NCI-H1930 (cell line): Measurements from ENCODE around the gene MYRFL.
"Not testable (repeated sequence)": the region's sequence is repeated elsewhere in the genome, so short reads cannot be mapped to it uniquely, and the experiment has no call there.

ENCODE experiments used
- DNase-seq, 2 experiments: peaks; one replicate each; lab custom pipeline; 2025; lab: John Stamatoyannopoulos, UW

The MYRFL gene

DNA sequence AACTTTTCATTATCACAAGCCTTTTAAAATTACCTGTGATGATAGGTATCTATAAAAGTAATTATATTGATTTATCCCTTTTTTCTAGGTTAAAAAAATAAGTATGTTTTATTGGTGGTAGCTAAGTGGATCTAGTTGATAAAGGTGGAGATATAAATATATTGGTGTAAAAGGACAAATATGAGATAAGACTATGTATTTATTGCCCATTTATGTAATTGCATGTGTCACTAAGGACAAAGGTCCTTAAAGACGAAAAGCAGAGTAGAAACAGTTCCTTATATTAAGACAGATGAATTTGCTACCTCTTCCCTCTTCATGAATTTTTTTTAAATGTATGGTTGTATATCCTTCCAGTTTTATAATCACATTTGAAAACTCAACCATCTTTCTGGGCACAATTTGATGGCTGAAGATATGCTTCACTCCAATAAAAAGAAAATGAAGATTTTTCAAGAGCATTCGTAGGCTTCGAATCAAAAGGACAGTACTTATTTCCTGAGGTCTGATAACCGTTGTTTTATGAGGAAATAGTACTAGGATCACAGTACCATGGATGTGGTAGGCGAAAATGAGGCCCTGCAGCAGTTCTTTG, at the start of gene MYRFL:
MYRFL (plus strand) TSS at position 262 of the 595 bp plus-strand sequence; CDS start at position 553, 291 bp downstream.
- no peak for DNase-seq

DNA sequence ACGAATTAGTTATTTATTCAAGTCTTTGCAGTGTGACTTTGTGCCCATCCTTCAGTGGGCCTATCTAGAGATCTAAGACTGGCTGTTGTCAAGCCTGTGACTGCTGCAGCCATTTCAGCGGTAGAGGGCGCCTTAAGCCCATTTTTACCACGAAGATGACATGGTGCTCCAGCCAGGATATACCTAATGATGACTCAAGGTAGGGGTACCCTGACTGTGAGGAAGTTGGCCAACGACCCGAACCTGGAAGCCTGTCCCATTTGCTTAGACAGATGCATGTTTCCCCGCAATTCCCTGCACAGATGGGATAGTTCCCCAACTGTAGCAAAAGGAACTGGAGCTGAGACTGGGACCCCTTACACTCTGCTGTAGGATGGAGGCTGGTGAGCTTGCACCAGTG, 45.1 kb upstream of the MYRFL start:
- DNase-seq, result no peak

DNA sequence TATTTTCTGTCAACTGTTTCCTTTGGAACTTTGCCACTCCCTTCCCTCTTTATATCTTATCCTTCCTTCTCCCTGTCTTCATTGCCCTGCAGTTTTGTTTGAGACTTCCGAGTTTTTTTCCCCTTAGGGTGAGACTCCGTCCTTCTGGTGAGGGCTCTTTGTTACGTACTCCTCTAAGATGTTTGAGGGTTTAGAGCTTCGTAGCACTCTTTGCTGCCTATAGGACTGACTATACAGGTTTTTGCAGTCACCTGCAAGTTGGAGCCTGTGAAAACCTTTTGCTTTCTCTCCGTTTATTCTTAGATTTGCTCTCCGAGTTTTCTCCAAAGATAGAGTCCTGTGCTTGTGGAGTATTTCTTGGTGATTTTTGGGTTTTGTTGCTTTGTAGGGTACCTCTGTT, 41.7 kb upstream of the MYRFL start:
- no peak for DNase-seq

DNA sequence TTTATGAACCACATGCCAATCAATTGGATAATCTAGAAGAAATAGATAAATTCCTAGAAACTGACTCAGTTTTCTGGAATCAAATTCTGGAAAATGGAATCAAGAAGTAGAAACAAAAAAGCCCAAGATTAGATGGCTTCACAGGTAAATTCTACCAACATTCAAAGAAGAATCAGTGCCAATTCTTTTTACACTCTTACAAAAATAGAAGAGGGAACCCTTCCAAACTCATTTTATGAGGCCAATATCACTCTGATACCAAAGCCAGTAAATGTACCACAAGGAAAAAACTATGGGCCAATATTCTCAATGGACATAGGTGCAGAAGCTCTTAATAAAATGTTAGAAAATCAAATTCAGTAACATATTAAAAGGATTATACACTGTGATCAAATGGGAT, 35.7 kb upstream of the MYRFL start:
- DNase-seq, result no peak

DNA sequence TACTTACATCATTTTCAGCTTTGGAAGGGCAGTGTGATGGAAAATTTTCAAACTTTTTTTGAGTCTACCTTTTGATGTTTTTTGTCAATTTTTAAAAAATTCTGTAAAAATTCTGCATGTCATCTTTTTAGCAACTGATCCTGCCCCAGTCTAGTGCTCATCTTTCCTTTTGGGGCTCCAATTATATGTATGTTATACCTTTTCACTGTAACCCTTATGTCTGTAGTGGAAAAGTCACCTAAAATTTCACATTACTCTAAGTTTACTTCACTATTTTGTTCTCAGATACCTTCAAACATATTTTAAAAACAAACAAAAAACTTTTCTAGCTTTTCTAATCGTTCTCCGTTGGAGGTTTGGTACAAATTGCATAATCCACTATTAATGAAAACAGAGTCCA, 32.5 kb upstream of the MYRFL start:
- DNase-seq, result no peak

DNA sequence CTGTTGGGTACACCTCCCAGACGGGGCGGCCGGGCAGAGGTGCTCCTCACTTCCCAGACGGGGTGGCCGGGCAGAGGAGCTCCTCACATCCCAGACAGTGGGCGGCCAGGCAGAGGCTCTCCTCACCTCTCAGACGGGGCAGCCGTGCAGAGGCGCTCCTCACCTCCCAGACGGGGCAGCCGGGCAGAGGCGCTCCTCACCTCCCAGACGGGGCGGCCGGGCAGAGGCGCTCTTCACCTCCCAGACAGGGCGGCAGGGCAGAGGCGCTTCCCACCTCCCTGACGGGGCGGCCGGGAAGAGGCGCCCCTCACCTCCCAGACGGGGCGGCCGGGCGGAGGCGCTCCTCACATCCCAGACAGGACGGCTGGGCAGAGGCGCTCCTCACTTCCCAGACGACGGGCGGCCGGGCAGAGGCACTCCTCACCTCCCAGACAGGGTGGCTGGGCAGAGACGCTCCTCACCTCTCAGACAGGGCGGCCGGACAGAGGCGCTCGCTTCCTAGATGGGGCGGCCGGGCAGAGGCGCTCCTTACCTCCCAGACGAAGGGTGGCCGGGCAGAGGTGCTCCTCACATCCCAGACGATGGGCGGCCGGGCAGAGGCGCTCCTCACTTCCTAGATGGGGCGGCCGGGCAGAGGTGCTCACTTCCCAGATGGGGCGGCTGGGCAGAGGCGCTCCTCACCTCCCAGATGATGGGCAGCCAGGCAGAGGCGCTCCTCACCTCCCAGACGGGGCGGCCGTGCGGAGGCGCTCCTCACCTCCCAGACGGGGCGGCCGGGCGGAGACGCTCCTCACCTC, 17.7 kb upstream of the MYRFL start:
- not testable (repeated sequence) for DNase-seq

DNA sequence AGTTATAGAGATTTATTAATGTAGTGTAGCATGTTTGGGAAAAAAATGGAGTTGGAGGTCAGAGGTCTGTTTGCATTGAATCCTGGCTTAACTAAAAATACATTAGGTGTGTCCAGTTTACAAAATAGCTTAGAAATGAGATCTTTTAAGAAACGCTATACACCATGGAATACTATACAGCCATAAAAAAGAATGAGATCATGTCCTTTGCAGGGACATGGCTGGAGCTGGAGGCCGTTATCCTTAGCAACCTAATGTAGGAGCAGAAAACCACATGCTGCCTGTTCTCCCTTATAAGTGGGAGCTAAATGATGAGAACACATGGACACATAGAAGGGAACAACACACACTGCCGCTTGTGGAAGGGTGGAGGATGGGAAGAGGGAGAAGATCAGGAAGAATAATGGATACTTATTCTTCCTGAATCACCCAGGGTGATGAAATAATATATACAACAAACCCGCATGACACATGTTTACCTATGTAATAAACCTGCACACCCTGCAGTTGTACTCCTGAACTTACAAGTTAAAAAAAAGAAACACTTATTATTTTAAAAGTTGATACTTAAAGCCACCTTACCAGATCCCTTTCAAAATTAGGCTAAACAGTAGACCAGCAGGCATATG, 14.0 kb upstream of the MYRFL start:
- no peak for DNase-seq

DNA sequence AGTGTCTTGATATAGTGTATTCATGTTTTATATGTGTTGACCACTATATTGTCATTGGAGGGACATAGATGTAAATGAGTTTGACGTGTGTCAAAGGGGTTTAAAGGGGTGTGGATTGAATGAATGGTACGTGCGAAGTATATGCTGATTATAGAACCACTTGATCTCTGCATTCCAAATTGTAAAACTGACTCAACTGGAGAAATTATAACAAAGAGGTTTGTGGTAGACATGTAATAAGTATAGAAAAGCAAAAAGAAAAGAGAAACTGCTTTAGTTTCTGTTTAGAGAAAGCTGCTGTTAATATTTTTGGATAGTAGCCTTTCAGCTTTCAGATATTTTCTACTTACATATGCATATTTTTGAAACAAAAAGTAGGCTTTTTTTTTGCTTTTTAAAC, 8.9 kb upstream of the MYRFL start:
- no peak for DNase-seq

DNA sequence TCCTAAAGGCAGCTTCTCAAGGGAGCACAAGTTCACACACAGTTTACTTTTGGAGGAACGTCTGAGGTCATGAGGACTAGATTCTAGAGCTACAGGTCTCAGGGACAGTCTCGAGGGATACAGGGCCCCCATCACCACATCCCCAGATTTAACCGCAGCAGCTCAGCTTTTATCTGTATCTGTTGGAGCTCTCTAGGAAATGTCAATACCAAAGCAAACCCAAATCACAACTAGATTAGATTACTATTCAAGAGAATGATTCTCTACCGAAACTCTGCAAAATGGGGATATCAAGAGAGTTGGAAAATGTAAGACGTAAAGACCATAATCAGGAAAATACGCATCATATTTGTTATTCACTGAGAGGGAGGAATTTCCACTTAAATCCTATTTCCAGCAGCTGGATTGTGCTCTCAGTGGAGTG, 4.0 kb upstream of the MYRFL start:
- DNase-seq, result no peak

DNA sequence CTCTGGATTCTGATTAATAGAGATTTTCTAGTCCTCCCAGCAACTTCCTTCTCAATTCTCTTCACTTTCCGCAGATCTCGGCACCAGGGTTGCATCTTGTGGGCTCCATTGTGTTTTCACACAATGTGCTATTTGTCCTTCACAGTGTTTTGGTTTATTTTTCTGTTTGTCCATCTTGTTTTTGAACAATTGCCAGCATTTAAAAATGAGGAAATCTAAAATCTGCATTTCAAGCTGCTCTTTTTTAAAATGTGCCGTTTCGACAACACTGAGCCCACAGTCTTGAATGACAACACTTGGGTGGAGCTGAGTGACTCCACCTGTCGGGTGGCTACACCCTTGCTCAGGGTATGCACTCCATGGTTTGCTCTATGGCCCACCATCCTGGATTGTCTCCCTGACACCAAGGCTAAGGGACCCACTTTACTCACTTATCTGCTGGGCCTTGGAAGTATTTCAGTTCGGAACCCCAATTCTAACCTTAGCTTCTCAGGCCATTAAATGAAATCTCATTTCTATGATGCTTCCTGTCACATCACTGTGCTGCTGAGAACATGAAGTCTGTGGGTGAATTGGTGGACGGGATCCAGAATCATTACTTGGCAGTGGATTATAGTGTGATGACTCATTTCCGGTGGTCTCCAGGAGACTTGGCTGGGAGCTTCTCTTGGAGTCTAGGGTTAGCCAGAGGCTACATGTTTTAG, 3.4 kb upstream of the MYRFL start:
- no peak for DNase-seq

DNA sequence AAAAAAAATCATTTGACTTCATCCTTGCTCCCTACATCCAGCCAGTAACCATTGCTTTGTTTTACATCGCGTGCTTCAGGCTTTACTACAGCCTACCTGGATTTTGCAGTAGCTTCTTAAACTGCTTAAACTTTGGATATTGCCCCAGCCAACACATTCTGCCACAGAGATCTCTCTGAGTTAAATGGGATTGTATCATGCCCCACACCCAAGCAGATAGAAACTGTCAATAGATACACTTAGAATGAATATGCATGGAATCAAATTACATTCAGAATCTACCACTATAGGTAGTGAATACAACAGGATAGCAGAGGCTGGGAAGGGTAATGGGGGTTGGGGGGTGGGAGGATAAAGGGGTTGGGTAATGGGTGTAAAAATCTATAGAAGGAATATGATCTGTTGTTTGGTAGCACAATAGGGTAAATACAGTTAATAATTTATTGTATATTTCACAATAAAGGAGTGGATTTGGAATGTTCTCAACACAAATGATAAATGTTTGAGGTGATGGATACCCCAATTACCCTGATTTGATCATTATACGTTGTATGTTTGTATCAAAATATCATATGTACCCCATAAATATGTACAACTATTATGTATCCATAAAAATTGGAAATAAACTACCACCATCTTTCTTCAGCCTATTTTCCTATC, 2.7 kb upstream of the MYRFL start:
- no peak for DNase-seq

DNA sequence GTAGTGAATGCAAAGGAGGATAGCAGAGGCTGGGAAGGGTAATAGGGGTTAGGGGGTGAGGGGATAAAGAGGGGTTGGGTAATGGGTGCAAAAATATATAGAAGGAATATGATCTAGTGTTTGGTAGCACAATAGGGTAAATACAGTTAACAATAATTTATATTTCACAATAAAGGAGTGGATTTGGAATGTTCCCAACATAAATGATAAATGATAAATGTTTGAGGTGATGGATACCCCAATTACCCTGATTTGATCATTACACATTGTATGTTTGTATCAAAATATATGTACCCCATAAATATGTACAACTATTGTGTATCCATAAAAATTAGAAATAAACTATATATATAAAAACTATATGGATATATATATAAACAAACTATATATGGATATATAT, 999 bp upstream of the MYRFL start:
- no peak for DNase-seq

DNA sequence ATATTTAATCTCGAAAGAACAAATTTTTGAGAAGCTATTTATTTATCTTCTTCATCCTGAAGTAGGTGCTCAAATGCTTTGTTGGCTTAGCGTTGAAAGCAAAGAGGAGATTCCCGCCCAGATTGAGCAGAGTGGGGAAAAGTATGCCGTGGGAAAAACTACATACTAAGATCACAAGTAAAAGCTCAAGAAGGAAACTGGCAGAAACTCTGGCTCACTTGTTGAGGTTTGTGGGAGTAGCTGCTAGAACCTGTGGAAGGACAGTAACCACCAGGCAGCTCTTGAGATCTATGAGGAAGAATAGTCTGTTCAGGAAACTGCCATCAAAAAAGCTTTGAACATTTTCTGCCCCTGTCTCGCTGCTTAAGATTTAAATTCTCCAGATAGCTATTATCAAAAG, 3.9 kb downstream of the MYRFL start:
- no peak for DNase-seq

DNA sequence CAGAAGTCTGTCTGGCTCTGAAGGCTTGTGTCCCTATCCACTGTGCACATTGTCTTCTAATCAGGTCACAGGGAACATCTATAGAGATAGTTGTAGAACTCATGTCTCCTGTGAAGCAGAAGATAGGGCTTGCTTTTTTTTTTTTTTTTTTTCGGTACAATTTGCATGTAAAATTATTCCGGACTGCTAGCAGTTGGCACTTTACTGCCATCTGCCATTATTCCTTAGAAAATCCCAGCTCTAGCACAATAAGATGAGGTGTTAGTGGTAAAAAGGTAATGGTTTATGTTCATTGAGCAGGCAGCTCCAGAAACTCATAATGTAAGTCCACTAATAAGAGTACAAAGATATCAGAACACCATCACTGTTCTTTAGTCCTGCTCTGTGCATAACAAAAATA, 8.7 kb downstream of the MYRFL start:
- no peak for DNase-seq

DNA sequence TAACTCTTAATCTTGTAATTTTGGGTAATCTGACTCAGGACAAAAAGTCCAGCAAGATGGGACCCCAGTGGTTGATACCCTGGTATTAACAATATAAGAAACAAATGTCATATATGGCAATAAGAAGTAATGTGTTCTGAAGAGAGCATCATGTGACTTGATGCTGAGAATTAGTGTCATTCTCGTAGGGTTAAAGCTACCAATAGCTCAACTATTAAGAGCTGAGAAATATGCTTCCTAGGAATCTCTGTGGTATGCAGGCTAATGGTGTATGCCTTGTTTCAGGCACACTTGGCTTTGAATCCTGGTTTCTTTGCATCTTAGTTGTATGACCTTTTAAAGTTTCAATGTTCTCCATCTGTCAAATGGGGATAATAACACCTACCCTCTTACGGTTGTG, 9.1 kb downstream of the MYRFL start:
- no peak for DNase-seq

DNA sequence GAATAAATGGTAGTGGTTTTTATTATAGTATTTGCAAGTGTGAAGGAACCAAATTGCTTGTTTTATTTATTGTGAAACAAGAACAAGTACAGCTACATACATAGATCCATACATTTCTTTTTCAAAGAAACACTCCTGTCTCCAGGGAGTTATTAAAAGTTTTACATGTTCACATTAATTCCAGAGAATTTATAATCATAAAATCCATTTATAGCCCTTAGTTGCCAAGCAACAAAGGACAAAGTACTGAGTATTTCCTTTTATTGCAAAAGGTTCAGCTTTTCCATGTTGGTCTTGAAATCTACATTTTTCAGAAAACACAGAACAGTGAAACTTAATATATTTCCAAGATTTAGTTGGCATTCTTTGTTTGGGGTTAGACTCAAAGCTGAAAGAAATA, 9.5 kb downstream of the MYRFL start:
- no peak for DNase-seq

DNA sequence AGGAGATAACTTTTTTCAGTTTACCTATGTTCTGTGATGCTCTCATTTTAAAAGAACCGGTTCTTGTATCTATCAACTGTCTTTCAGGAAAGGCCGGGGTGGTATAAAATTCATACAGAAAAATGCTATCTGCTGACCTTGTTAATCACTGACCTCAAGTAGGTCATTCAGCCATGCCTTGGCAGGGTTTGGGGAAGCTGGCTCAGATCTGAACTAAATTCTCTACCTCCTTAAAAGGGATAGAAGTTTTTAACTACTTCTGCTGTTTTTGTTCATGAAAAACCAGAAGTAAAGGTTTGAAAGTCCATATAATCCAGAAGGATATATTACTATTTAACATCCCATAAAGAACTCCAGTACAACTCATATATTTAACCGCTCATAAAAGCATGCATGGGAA, 10.1 kb downstream of the MYRFL start:
- DNase-seq, result no peak

DNA sequence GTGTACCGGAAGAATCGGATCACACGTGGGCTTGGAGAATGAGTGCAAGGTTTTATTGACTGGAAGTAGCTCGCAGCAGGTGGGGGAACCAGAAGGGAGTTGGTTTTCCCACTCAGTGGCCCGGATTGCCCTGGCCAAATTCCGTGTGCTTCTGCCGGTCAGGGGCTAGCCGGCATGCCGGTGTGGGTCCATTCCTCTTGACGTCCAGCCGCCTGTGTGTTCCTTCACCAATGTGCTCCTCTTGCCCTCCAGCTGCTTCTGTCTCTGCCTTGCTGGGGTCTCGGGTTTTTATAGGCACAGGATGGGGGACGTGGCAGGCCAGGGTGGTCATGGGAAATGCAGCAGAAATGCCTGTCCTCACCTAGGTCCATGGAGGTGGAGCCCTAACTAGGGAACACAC, 11.0 kb downstream of the MYRFL start:
- DNase-seq, result no peak

DNA sequence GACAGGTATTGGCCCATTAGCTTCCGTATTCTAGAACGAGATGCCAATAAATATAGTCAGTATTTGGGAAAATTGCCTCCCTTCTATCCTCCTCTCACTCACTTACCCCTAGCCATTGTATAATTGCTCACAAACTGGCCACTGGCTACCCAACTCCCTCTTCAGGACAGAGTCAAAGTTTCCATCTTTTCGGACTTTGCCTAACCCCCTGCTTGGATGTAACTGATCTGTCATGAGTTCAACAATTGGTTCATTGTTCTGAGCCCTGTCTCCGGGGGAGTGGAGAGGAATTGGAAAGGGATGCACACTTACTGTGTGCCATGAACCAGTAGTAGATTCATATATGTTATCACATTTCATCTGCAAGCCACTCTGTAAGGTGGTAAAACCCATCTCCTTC, 12.2 kb downstream of the MYRFL start:
- DNase-seq, result no peak

DNA sequence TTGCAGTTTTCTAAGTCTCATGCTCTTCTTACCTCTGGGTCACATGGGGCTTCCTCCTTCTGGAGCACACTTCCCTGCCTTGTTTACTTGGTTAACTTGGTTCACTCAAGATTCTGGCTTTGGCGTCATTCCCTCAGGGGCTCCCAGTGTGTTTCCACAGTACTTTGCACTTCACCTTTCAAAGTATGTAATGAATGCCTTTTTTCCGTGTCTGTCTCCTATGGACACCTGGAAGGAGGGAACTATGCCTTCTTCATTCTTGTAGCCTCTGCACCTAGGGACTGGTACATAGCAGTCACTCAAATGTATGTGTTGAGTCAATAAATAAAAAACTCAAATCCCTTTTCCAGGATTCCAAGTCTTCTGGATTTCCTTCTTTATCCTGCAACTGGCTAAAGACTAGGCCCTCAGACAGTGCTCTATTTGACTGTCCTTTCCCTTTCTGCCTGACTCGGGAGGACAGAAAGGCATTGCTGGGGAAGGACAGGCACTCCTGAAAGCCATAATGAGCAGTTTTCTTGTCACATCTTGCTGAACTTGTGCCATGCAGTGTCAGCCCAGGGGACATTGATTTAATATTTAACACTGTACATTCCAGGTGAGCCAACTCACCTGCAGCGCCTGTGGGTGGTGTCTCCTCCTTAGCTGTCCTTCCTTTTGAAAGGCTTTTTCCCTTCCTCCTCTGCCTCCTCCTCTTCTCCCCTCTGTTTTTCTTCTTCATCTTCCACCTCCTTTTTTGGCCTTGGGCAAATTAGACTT, 12.8 kb downstream of the MYRFL start:
- DNase-seq, result no peak

DNA sequence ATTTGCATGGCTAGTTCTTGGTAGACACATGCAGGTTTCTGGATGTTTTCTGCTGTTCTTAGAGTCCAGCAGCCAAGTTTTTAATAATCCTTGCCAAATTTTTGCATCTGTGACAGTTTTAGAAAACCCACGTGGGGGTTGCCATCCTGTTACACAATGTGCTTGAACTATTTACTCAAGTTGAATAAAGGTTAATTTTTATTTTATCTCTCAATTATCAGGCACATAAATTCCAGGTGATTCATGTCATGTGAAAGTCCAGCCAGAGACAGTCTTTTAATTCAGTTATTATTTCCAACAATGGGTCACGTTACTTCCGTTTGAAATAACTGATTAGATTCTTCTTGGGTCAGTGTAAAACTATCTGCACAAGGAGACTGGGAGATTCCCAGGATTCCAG, 15.7 kb downstream of the MYRFL start:
- DNase-seq, result no peak

DNA sequence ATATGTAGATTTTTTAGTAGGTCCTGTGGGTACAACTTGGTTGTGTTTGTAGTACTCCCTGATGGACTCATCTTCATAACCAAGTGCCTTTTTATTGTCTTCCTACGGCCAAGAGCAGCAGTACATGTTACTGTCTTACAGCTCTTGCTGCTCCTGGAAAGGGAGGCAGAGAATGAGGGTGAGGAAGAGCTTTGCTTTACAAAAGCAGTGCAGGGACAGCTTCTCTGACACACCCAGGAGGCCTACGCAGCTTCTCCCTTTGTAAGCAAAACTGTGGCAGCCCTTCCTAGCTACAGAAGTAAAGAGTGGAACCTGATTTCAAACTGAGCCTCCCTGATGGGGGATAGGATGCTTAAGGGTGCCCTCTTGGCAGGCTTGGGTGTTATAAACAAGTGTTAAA, 18.6 kb downstream of the MYRFL start:
- DNase-seq, result no peak
